T-helper 1 cell treated with Interleukin-12 subunit alpha and Interleukin-12 subunit beta and Interleukin-4 antibody, amounts not matched to agents 30 ng/mL and 1 ng/mL, for 36 hours (primary cell): Measurements from ENCODE around the gene NTMT1. TPM values are rescaled to one million over a fixed set of nuclear protein-coding genes. Genes with fewer than 3 reads are reported as not detected.
"Not testable (repeated sequence)": the region's sequence is repeated elsewhere in the genome, so short reads cannot be mapped to it uniquely, and the experiment has no call there.

Experiments
- intact Hi-C: fragments of 100-400 bp; cut with micrococcal nuclease; formaldehyde crosslinking; loops from one replicate; pipeline ENCODE4 v1.15.1; 2024
- total RNA-seq: library from RNA; stranded (reverse); gene quantifications from 2 replicates; pipeline ENCODE4 v1.2.3, GENCODE V29; 2022

NTMT1 gene
- total RNA-seq, 1 donor from 2014 or later = 35.4 TPM

DNA sequence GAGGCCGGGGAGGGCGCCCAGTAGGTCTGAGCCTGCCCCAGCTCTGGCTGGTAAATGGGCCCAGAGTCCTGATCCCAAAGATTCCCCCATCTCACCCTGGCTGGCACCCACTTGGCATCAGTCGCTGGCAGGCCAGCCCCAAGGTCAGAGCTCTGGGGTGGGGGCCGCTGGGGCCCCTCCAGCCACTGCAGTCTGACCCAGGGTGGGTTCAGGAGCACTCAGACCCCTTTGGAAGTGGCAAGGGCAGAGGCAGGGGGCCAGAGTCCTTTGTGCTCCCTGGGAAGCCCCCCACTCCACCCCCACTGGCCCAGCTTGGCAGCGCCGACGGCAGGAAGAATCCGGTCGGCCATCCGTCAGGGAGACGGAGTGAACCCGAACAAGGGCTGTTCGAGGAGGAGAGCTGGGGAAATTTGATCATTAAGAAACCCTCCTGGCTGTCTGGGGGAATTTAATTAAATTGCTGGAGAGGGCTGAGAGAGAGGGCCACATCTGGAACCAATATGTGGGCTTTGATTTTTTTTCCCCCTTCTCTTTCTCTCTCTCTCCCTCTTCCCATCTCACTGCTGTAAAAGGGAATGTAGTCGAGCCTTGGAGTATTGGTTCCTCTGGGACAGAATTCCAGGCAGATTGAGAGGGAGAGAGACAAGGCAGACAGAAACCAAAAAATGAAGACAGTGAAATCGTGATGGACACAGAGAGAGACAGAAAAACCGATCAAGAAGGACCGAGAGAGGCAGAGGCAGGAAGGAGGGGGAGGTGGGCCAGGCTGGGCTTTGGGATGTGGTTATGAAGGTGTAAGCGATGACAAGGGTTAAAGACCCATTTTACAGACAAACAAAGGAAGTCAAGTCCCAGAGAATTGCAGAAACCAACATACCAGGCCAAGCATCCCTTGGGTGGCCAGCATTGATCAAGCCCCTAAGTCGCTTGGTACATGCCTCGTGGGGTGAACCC, 24.0 kb downstream of the NTMT1 start:
- intact Hi-C loops = no loop called here

DNA sequence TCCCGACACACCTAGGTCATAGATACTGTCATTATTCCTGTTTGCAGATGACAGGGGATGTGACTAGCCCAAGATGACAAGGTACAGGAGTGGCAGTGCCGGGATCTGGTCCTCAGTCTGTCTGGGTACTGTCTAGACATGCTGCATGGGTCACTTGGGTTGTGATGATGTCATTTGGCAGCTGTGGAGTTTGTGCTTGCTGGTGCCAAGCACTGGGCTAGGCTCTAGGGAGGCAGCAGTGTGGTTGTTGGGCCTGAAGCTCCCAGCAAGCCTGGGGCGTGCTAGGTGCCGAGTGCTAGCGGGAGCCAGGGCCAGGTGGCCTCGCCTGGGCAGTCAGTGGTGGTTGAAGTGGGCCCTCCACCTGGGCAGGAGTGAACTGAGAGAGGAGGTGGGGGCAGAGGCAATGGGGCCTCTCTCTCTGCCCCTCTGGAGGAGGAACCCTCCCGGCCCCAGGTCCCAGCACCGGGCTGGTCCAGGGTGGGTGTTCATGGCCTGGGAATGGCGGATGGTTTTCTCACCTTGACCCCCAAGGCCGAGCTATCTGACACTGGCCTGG, 24.8 kb downstream of the NTMT1 start:
- intact Hi-C loops = no loop called here

DNA sequence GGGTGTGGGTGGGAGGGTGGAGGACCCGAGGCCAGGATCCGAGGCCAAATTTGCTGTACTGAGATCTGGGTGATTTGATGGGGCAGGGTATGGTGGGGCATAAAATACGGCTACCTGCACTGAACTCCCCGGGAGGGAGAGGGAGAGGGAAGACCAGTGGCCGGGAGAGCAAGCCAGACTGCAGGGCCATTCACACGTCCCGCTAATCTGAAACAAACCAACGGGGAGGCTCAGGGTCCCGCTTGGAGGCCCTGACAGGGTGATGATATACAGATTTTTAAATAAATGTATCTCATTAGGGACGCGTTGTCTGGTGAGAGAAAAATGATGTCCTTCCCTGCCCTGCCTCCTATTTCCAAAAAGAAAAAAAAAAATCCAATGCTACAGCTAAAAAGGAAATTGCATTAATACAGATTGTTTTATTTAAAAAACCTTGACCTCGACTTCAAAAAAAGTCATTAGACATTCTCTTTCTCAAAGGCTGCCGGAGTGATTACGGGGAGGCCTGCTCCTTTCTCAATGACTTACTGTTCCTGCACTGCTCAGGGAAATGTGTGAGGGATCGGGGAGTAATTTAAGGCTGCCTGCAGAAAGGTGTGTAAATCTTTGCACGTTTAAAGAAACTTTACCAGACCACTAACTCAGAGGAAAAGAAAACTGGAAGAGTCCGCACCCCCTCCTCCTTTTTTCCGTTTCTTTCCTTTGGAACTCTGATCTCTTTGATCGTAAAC, 28.0 kb downstream of the NTMT1 start:
- intact Hi-C loops = no loop called here

DNA sequence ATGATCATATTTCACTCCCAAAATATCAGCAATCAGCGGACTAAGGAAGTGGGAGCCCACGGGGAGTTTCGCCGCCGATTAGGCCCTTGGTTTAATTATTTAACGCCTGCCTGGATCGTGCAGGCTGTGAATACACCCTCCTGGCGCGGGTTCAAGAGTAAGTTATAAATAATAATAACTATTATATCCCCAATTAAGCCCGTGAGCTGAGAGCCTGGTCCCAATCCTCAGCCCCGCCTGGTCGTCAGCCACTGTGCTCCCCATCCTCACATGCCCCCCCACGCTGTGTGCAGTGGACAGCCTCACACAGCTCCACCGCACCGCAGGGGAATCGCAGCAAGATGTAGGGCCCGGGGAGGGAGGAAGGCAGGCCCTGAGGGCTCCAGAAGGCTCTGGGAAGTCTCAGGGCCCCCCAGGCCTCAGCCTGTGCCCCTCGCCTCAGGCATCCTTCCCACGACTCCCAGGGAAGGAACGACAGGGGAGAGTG, 28.6 kb downstream of the NTMT1 start:
- intact Hi-C loops = no loop called here

DNA sequence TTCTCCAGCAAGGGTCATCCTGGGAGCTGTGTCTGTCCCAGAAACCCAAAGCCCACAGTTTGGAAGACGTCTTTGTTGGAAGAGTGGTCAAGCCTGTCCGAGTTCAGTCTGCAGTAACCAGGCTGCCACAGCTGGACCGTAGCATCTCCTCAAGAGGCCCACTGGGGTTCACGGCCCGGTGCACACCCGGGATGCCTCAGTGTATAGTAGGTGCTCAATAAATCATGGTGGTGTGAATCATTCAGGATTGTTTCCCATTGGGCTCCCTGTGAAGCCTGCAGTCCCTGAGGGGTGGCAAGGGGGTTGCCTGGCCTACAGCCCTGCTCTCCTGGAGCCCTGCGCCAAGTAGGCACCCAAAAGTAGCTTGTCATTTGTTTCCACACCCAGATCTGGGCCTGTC, 29.2 kb downstream of the NTMT1 start:
- intact Hi-C loops = no loop called here

DNA sequence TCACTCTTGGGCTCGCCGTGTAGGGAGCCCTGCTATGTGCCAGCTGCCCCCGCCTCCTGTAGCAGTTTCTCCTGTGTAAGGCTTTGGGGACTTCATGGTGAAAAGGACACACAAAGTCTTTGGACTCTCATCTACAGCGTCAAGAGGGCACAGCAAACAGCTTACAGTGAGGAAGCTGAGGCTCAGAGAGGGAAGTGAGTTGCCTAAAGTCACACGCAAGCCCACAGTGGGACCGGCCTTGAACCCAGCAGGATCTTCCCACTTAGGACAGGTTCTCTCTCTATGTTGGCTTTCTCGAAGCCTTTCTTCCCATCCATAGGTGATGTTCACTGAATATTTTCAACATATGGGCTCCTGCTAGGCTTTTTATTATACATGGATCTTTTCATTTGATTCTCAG, 29.7 kb downstream of the NTMT1 start:
- intact Hi-C loops = no loop called here

DNA sequence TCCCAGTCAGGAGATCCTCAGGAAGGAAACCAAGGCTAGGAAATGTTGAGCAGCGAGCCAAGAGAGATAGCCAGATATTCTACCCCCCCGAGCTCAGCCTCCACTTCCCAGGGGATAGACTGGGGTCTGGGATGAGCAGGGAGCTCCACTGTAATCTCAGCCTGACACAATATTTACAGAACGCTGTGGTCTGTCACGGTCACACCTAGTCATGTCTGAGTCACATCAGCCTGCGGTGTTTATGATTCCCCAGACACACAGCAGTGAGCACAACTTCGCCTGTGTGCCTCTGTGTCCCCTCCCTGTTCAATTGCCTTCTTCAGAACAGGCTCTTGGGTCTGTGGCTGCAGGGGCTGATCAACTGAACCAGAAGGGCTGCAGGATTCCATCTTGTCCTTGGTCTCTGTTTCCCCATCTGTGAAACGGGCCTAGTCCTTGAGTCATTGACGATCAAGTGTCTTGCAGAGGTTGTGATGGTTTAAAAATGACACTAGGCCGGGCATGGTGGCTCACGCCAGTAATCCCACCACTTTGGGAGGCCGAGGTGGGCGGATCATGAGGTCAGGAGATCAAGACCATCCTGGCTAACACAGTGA, 30.9 kb downstream of the NTMT1 start:
- intact Hi-C loops = no loop called here

DNA sequence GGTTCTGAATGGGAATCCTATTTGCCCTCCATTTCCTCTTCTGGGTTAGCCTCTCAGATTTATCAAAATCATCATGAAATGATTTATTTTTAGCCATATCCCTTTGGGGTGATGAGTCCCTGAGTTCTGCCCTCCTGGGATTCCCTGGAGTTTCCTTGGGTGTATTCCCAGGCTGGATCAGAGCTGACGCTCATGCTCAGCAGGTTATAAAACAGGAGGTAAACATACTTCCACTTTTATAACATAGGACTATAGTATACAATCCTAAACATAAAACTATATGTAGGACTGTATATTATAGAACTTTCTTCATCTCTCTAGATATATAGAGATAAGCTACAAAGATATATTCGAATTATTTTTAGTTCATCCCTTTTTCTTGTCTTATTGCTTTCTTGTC, 35.1 kb downstream of the NTMT1 start:
- intact Hi-C loops = no loop called here

DNA sequence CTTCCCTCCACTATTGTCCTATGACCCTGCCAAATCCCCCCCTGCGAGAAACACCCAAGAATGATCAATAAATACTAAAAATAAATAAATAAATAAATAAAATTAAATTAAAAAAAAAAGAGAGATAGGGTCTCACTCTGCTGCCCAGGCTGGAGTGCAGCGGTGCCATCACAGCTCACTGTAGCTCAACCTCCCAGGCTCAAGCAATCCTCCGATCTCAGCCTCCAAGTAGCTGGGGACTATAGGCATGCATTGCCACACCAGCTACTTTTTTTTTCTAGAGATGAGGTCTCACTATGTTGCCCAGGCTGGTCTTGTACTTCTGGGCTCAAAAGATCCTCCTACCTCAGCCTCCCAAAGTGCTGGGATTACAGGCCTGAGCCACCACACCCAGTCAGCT, 36.3 kb downstream of the NTMT1 start:
- intact Hi-C loops = not testable (repeated sequence)

DNA sequence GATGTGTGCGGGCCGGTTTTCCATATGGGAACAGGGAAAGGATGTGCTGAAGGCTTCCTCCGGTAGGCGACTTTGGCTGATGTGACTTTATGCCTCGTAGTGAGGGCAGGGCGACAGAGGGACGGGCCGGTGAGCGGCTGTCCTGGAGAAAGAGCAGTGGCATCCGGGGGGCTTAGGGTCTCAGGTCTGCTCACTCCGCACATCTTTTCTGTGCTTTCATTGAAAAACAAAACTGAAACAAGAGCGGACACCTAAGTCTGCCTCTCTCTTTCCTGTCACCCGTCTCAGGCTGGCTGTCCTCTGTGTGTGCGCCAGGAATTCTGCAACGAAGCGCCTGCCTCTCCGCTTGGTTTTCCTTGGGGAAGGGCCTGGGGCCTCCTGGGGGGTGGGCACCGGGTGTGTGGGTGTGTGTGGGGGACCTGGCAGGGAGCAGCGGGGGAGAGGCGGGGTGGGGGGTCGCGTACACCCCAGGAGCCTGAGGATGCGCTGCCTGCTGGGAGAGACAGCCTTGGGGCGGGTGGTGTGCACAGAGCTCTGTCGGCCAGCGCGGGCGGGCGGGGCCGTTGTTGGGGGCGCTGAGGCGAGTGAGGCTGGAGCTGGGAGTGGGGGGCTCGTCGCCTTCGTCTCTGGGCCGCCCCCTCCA, 38.9 kb downstream of the NTMT1 start:
- intact Hi-C loops = loop anchor here (1.0 kb wide), 2 partner anchors 23 to 125 kb away; partner anchors contain the start of gene ASB6

DNA sequence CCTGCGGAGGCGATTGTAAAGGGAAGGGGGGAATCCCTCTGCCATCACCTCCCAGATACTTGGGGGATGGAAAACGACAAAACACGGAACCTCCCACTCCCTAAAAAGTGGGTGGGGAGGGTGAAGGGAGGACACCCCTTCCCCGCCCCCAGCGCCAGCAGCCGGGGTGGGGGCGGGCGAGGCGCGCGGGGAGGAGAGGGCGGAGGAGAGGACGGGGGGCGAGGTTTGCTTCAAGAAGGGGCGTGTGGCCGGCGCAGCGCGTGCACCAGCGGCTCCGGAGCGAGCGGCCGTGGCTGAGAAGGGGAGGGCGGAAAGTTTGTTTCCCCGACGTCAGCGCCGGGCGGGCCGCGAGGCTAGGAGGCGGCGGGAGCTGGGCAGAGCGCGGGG, 39.4 kb downstream of the NTMT1 start, which contains the start of gene PRRX2:
PRRX2 (plus strand) TSS at position 259 of the 387 bp plus-strand sequence. CDS start 221 bp downstream, outside the sequence.
- intact Hi-C loops = loop anchor here (1.0 kb wide), 2 partner anchors 23 to 125 kb away; partner anchors contain the start of gene ASB6

DNA sequence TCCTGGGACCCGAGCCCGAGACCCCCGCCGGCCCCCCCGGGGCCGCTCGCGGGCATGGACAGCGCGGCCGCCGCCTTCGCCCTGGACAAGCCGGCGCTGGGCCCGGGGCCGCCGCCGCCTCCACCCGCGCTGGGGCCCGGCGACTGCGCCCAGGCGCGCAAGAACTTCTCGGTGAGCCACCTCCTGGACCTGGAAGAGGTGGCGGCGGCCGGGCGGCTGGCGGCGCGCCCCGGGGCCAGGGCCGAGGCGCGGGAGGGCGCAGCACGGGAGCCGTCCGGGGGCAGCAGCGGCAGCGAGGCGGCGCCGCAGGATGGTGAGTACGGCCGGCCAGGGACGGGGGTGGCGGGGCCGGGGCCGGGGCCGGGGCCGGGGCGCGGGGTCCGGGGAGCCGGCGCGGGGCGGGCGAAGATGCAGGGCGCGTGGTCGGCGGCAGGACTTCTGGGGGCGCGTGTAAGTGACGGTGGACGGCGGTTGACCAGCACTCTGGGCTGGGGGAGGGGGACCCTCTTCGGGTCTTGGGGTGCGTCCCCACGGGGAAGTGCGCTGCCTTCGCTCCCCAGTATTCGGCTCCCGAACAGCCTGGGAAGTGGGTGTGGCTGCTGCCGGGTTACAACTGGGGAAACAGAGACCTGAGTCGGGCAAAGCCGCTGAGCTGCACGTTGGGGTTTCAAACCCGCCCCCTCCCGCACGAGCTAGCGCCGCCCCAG, 40.0 kb downstream of the NTMT1 start:
- intact Hi-C loops = loop anchor here (1.0 kb wide), 2 partner anchors 24 to 124 kb away; partner anchors contain the start of gene ASB6

DNA sequence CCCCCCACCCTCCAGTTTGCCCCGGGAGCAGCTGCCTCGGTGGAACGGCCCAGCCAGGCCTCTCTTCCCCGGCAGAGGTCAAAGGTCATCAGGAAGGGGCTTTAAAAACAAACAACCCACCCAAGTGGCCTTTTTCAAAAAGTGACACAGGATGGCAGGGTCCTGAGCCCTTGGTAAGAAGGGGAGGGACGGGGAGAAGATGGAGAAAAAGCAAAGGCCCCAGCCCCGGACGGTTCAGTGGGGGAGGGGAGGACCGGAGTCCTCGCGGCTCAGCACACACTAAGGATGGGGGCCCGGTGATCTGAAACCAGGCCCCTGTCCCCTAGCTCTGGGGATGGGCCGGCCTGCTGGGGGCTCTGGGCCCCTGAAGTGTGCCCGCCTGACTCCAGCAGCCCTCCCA, 40.6 kb downstream of the NTMT1 start:
- intact Hi-C loops = no loop called here

DNA sequence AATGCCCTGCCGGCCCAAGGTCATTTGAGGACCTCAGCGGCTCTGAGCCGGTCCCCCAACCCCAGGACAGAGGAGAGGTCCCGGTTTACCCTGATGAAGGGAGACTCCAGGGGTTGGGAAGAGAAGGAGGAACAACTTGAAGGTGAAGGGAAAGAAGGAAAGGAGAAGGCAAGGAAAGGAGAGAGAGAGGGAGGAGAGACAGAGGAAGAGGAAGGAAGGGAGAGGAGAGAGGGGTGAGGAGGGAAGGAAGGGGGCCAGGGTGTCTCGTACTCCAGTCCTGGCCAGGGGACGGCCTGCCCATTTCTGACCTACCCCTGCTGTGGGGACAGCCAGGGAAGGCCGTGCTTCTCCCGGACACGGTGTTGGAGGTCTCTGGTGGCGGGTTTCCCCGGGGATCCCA, 41.4 kb downstream of the NTMT1 start:
- intact Hi-C loops = no loop called here

DNA sequence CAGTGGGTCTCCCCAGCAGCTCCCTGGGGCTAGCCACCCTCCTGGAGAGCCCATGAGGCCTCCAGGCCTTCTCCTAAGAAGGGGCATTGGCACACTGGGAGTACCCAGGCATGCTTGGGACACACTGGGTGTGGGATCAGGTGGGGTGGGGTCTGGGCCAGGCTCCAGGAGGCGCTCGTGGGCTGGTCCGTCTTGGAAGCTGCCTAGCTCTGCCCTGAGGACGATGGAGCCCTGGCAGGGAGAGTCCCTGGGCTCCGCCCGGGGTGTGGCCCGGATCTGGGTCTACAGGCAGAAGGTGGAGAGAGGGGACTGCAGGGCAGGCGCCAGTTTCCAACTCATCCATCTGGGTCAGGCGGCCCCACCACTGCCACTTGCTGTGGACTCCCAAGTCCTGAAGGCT, 41.9 kb downstream of the NTMT1 start:
- intact Hi-C loops = no loop called here

DNA sequence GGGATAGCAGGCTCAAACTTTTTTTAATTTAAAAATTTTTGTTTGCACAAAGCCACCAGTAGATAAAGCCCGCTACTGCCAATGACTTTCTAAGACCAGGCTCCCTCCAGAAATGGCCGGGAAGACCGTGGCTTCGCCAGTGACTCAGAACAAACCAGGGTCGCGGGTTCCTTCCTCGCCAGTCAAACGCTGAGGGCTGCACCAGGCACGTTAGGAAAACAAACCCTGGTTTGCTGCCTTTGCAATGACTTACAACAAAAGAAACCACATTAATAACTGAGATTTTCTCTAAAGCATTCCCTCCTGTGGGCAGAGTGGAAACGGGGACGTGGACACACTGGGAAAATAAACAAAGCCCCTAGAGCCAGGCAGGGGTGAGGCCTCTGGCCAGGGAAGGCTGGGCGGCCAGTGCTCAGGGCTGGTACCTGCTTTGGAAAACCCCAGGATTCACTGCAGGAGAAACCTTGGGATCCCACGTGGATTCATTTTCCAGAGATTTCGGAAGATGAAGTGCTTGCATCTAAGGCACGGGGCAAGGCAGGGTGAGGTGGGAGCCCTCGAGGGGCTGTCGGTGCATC, 43.3 kb downstream of the NTMT1 start:
- intact Hi-C loops = no loop called here

DNA sequence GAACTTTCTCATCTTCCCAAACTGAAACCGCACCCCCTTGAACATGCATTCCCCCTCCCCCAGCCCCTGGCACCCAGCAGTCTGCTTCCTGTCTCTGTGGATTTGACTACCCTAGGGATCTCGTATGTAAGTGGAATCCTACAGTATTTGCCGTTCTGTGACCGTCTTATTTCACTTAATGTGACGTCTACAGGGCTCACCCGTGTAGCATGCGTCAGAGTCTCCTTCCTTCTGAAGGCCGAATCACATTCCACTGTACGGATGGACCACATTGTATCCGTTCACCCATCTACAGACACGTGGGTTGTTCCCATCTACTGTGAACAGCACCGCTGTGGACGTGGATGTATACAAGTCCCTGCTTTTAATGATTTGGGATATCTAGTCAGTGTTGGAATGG, 44.0 kb downstream of the NTMT1 start:
- intact Hi-C loops = no loop called here

DNA sequence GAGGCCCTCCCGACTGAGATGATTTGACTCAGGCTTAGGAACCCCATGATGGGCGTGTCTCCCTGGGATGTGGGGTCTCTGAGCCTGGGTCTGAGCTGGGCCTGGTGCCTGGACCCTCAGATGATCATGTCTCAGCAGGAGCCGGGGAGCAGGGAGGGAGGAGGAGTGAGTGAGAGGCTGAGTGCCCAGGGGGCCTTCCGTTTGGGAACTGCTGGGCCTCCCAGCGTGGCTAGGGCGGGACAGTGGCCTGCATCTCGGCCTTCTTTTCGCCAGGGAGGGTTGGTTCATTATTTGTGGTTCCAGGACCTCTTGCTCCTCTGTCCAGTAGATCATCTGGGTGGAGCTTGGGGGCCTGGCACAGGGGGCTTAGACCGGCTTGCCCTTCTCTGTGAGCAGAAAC, 45.1 kb downstream of the NTMT1 start:
- intact Hi-C loops = no loop called here

DNA sequence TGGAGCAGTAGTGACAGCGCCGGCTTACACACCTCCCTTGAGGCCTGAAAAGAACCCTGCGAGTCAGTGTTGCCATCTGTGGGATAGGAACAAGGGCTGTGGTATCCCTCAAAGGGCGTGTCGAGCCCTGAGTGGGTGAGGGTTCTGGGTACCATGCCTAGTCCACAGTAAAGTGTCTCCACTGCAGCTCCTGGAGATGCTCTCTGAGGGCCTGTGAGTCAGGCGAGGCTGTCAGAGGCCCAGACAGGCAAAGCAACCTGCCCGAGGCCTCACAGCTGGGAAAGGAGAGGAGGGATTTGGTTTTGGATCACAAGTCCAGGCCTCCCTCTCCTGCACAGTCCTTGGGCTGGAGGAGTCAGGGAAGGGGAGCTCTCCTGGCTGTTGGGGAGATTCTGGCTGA, 45.6 kb downstream of the NTMT1 start:
- intact Hi-C loops = no loop called here

DNA sequence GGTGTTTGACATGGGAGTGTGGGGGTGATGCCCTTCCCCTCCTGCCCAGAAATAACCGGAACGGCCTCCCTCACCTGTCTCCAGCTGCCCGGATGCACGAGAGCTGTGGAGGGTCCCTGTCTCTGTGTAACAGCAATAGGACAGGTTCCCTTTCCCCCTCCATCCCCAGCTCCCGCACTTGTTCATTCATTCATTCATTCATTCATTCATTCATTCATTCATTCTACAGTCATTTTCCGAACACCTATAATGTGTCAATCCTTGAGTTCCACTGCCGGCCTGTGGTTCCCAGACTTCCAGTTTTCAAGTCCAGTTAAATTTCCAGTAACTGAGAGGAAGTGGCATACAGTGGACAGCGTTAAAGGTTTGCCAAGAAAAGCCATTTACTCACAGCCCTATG, 46.7 kb downstream of the NTMT1 start:
- intact Hi-C loops = no loop called here
